Naive B cell (primary cell): ENCODE data around the gene MYOF. TPM values are rescaled to one million over a fixed set of nuclear protein-coding genes. Genes with fewer than 3 reads are reported as not detected.
A peak's percentile ranks its signal among the peaks of the same experiment; 100 is the strongest.
"Not testable (repeated sequence)": the region's sequence is repeated elsewhere in the genome, so short reads cannot be mapped to it uniquely, and the experiment has no call there.

ENCODE experiments used
- ATAC-seq, 2 donors: fragments of 150-1000 bp; cut with Tn5 transposase; 2 replicates each; pipeline ENCODE4 v1.10.0; 2021; ENCODE audit warnings: low read depth in 2 of 2, mild to moderate bottlenecking in 2 of 2, moderate library complexity in 2 of 2
- DNase-seq: peaks from one replicate; pipeline ENCODE4 v3.0.0; 2022
- H3K27ac Mint-ChIP-seq, 6 donors: one replicate each; pipeline ENCODE4 v1.8.0; 2020 to 2022; ENCODE audit warnings: mild to moderate bottlenecking in 6 of 6, mixed read lengths in 6 of 6, moderate library complexity in 5 of 6, inconsistent platforms in 2 of 6
- H3K27me3 Mint-ChIP-seq, 3 donors: one replicate each; pipeline ENCODE4 v1.8.0; 2021 to 2022; ENCODE audit warnings: mixed read lengths in 3 of 3, mild to moderate bottlenecking in 1 of 3
- H3K36me3 Mint-ChIP-seq, 2 donors: one replicate each; pipeline ENCODE4 v1.8.0; 2020 to 2022; ENCODE audit warnings: mixed read lengths in 2 of 2, inconsistent platforms in 1 of 2, mild to moderate bottlenecking in 1 of 2
- H3K4me1 Mint-ChIP-seq, 3 donors: one replicate each; pipeline ENCODE4 v1.8.0; 2020 to 2022; ENCODE audit warnings: mixed read lengths in 3 of 3, inconsistent platforms in 1 of 3, mild to moderate bottlenecking in 1 of 3, moderate library complexity in 1 of 3
- H3K4me3 Mint-ChIP-seq, 8 donors: one replicate each; pipeline ENCODE4 v1.8.0; 2020 to 2022; ENCODE audit warnings: mild to moderate bottlenecking in 8 of 8, mixed read lengths in 8 of 8, moderate library complexity in 8 of 8, inconsistent platforms in 2 of 8
- H3K9me3 Mint-ChIP-seq, 7 donors: one replicate each; pipeline ENCODE4 v1.8.0; 2020 to 2022; ENCODE audit warnings: mixed read lengths in 7 of 7, mild to moderate bottlenecking in 5 of 7, inconsistent platforms in 2 of 7, moderate library complexity in 1 of 7
- polyA plus RNA-seq, 6 donors: library from polyadenylated mRNA; unstranded; fragments of 300-500 nt; fragmentation: Illumina TruSeq; gene quantifications; one replicate each; pipeline ENCODE4 v1.2.3, GENCODE V29; 2021; ENCODE audit warnings: low read depth in 6 of 6

The MYOF gene
- polyA plus RNA-seq, 6 donors from 2014 or later, result 0.25 to 0.40 TPM; not detected in 4

DNA sequence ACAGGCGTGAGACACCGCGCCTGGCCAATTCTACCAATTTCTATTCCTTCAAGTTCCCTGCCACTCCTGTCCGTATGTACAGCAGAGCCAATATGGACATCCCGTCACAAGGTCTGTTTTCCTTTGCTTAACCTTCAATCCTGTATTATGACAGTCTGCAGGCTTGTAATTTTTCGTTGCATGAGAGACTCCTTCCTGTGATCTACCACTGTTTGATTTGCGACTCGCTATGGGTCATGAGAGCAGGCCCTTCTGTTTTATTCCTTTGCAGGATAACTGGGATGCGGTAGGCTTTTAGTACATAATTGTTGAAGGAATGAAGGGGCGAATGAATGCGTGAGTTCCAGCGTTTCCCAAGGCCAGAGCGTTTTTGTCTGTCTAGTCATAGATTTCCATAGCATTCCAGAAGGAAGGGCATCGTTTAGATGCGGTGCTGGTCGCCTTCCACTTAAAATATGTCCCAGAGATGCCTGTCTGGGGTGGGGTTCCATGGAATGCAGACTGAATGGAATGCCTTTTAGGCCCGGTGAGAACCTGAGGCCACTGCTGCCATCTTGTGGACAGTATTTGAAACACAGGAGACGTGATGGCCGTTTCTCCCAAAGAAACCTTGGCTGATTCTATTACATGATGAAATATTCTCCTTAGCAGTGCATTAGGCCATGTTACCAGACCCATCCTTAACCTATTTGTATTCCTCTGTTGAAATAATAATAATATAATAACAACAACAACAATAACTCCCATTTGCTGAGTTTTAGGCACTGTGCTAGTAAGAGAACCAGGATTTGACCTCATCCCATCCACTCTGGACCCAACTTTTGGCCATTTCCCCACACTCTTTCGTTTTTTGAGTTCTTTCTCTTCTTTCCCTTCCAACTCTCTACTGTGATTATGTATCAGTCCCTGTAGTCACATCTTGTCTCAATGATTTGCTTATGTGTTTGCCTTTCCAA is 193.2 kb downstream of the MYOF start:
- H3K9me3 Mint-ChIP-seq, result peaks cover 0 to 2% (median 0%) of the 10 kb centered on the region in 7 donors
- H3K4me1 Mint-ChIP-seq, result no peaks in the 10 kb centered on the region
- H3K36me3 Mint-ChIP-seq, result no peaks in the 10 kb centered on the region
- H3K27me3 Mint-ChIP-seq, result peaks cover 0 to 17% (median 0%) of the 10 kb centered on the region in 3 donors
- no peak for ATAC-seq
- H3K4me3 Mint-ChIP-seq, result no peak overlapping the region
- peak; percentile 27 for DNase-seq
- peak overlapping the region in 1 of 6 donors; percentile 30 for H3K27ac Mint-ChIP-seq

DNA sequence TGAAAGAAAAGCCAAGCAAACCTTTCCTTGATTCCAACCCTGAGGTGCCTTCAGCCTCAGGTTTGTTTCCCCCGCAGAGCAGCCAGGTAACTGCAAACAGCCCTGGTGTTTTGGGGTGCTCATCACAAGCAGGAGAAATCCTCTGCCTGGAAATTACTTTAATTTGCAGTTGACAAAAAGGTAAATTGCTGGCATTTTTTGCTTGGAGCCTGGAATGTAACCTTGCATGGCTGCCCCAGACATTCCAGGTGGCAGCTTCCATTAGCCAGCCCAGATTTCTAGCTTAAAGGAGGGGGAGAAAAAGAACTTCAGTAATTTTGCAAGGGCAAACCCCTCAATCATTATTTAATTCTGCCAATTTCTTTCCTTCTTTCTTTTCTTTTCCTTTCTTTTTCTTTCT is 194.4 kb downstream of the MYOF start:
- Mint-ChIP-seq H3K27me3 (peaks cover 0 to 17% (median 0%) of the 10 kb centered on the region in 3 donors), H3K9me3 (peaks cover 0 to 2% (median 0%) of the 10 kb centered on the region in 7 donors), H3K4me1 (peaks cover 4 to 7% (median 4%) of the 10 kb centered on the region in 3 donors), H3K27ac (no peak overlapping the region), H3K4me3 (no peak overlapping the region), H3K36me3 (no peaks in the 10 kb centered on the region)
- ATAC-seq (no peak), DNase-seq (no peak)

DNA sequence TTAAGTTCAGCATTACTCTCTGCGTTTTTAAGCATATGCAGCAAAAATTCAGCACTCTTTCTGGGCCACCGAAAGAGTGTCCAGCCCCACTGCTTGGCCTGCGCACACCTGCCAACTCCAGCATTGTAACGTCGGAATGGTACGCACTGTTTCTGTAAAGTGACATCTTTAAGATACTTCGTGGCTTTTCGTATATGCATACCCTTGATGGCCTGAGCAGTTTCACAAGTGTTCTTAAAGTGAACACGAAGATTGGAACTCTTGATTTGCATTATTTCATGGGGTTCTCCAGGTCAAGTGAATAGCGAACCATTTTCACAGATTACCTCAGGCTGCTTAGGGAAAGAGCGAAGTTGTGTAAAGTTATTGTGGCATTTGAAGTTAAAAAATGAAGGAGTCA is 197.9 kb downstream of the MYOF start:
- H3K9me3 Mint-ChIP-seq, H3K4me3 Mint-ChIP-seq, ATAC-seq, H3K4me1 Mint-ChIP-seq, H3K36me3 Mint-ChIP-seq, DNase-seq, H3K27me3 Mint-ChIP-seq: not testable (repeated sequence)
- peak overlapping the region in 1 of 6 donors; percentile 11 for H3K27ac Mint-ChIP-seq

DNA sequence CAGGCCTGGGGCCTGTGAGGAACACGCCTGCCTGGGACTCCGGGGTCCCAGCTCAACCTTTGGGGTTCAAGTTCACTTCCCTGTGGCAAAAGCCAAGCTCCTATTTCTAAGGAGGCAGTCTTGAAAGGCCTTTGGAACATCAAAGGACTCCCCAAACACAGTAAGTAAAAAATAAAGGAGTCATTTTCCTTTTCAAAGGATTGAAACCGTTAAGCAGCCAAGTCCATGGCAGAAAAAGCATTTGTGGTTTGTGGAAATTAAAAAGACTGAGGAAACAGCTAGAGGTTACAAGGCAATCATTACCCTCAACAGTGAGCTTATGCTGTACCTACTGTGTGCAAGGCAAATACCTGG is 200.8 kb downstream of the MYOF start:
- no peak for ATAC-seq

DNA sequence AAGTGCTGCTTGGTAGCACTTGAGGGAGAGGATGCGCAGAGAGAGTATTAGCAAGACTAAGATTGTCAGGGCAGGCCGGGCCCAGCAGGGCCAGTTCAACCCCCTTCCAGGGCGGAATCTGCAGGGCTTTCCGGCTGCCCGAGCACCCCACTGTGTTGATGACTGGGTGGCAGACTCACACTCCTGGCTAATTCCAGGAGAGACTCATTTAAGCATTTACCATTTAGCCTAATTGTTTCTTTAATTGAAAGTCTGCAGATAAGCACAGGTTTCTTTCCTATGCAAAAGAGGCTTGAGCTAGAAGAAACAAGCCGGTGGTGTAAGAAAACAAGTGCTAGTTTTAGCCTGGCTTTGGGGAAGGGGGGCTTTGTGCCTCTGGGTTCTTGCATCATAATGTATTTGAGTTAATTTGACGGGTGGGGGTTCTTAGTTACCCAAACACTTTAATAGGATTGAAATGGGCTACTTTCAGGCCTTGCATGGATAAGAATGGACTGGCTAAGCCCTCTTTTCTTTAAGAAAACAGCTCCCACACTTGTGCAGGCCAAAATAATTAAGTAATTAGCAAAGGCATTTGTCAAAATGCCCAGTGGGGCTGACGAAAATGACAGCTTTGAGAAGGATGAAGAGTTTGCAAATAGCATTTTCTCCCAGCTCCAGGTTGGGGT is 201.3 kb downstream of the MYOF start:
- Mint-ChIP-seq H3K27ac (no peak overlapping the region), H3K36me3 (no peaks in the 10 kb centered on the region), H3K4me1 (peaks cover 4 to 10% (median 7%) of the 10 kb centered on the region in 3 donors), H3K27me3 (no peaks in the 10 kb centered on the region), H3K4me3 (no peak overlapping the region), H3K9me3 (peaks cover 0 to 6% (median 1%) of the 10 kb centered on the region in 7 donors)
- no peak for DNase-seq
- ATAC-seq, result no peak

More for the DNA sequence above, 200.8 kb downstream of the MYOF start:
- Mint-ChIP-seq H3K27ac (no peak overlapping the region), H3K4me1 (peaks cover 4 to 7% (median 7%) of the 10 kb centered on the region in 3 donors), H3K36me3 (no peaks in the 10 kb centered on the region), H3K27me3 (no peaks in the 10 kb centered on the region), H3K9me3 (peaks cover 0 to 6% (median 1%) of the 10 kb centered on the region in 7 donors), H3K4me3 (no peak overlapping the region)
- no peak for DNase-seq

DNA sequence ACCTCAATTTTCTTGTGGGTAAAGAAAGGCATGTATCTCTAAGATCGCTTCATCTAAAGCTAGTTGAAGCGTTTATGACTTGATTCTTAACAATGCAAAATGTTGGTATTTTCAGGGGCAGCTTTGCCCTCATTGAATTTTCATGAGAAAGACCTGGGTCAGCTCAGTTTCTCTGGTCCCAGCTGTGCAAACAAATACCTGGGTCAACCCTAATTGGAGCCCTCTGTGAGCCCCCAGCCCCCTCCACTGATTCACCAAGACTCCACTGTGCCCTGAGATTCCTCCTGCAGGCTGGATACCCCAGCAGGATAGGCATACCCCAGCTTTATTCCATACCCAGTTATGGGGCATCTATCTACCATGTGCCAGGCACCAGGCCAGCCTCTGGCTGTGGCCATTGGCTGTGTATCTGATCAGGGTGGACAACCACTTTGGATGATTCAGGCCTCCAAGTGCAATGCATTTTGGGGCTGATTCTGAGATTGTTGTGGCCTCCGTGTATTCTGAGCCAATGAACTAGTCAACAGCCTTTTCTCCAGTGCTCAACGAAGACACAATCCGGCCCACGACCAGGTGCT is 201.9 kb downstream of the MYOF start:
- H3K36me3 Mint-ChIP-seq, result no peaks in the 10 kb centered on the region
- no peak overlapping the region for H3K27ac Mint-ChIP-seq
- ATAC-seq, result no peak

DNA sequence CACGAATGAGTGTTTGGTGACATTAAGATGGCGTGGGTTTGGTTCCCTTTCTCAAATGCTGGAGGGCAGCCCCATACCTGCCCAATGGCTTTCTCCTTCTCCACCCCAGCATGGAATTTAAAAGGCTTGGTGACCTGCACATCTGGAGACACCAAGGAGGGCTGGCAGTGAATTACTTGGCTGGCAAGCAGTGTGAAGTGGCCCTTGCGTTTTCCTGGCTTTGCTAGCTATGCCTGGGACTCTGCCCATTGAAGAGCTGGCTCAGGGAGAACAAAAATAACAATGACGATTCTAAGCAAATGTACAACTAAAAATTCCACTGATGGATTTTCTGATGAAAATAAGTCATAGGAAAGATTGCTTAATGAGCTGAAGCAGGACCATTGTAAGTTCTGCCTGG is 204.8 kb downstream of the MYOF start:
- Mint-ChIP-seq H3K27ac (no peak overlapping the region), H3K4me3 (no peak overlapping the region), H3K4me1 (peaks cover 0 to 15% (median 6%) of the 10 kb centered on the region in 3 donors), H3K27me3 (peaks cover 0 to 3% (median 0%) of the 10 kb centered on the region in 3 donors), H3K9me3 (peaks cover 0 to 6% (median 1%) of the 10 kb centered on the region in 7 donors), H3K36me3 (no peaks in the 10 kb centered on the region)
- ATAC-seq (no peak), DNase-seq (no peak)

More for the DNA sequence above, 201.9 kb downstream of the MYOF start:
- Mint-ChIP-seq H3K27me3 (no peaks in the 10 kb centered on the region), H3K4me3 (no peak overlapping the region), H3K4me1 (peaks cover 4 to 15% (median 11%) of the 10 kb centered on the region in 3 donors), H3K9me3 (peaks cover 0 to 6% (median 1%) of the 10 kb centered on the region in 7 donors)
- no peak for DNase-seq

DNA sequence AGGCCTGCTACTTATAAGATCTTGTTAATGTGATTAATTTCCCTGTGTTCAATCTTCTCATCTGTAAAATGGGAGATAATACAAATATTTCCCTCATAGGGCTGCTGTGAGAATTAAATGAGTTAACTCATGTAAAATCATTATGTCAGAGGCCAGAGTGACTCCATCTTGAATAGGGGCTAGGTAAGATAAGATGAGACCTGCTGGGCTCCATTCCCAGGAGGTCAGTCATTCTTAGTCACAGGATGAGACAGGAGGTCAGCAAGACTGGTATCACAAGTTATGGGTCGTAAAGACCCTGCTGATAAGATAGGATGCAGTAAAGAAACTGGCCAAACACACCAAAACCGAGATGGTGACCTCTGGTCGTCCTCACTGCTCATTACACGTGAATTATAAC is 207.7 kb downstream of the MYOF start:
- peaks cover 0 to 3% (median 0%) of the 10 kb centered on the region in 3 donors for H3K27me3 Mint-ChIP-seq
- peaks cover 0 to 15% (median 8%) of the 10 kb centered on the region in 3 donors for H3K4me1 Mint-ChIP-seq
- H3K36me3 Mint-ChIP-seq, result peaks cover 2 to 4% of the 10 kb centered on the region in 2 donors
- no peak overlapping the region for H3K27ac Mint-ChIP-seq
- H3K9me3 Mint-ChIP-seq, result peaks cover 0 to 11% (median 4%) of the 10 kb centered on the region in 7 donors
- DNase-seq, result no peak
- no peak overlapping the region for H3K4me3 Mint-ChIP-seq
- ATAC-seq, result no peak

DNA sequence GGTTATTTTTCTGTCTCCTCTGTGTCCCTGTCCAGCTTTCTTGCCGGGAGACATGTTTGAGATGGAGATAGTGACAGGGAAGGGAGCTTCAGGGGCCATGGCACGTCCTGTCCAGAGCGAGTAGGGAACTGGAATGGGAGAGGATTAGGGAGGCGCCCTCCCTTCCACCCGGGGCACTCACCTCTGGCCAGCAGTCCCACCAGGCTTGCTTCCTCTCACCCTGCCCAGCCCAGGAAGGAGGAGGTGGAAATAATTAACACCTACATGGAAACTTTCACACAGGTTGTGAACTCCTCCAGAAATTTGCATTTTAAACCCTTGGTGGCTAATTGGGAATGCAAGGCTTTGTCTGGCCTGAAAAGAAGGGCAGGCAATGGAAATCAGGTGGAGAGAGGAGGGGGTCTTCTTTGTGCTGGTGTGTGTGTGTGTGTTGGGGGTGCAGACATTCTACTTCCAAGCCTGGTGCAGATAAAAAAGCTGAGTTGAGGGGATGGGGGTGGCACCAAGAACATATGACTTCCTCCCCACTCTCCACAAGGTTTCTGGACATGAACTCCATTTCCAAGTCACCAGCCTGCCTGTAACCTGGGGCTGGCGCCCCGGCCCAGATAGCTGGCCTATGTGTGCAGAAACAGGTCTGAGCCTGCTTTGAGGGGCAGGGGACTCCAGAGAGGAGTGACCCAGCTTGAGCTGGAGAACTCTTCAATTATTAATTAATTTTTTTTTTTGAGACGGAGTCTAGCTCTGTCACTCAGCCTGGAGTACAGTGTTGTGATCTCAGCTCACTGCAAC is 209.1 kb downstream of the MYOF start:
- ATAC-seq (no peak), DNase-seq (no peak)
- H3K36me3 Mint-ChIP-seq, result peaks cover 5% of the 10 kb centered on the region in 2 donors
- peaks cover 0 to 22% (median 12%) of the 10 kb centered on the region in 3 donors for H3K4me1 Mint-ChIP-seq
- H3K4me3 Mint-ChIP-seq, result peak overlapping the region in 1 of 8 donors; percentile 52
- no peak overlapping the region for H3K27ac Mint-ChIP-seq
- peaks cover 0 to 15% (median 9%) of the 10 kb centered on the region in 7 donors for H3K9me3 Mint-ChIP-seq
- H3K27me3 Mint-ChIP-seq, result peaks cover 0 to 3% (median 0%) of the 10 kb centered on the region in 3 donors

DNA sequence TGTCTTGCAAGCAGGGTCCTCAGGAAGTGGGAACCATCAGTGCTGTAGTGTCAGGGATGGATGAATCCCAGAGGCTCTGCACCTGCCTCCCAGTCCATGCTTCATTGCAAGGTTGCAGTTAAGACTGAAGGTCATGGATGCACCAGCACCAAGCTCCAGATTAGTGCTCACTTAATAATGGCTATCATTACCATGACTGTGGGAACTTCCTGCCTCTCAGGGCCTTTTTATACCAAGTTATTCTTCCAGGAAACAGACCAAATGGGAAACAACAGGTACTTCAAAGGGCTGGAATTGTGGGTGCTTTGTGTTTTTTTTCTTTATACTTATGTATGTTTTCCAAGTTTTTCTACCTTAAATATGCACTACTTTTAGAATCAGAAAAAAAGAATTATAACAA is 210.8 kb downstream of the MYOF start:
- Mint-ChIP-seq H3K27ac (no peak overlapping the region), H3K9me3 (peaks cover 0 to 9% (median 5%) of the 10 kb centered on the region in 7 donors), H3K4me1 (peaks cover 0 to 34% (median 27%) of the 10 kb centered on the region in 3 donors), H3K4me3 (no peak overlapping the region), H3K36me3 (peaks cover 5% of the 10 kb centered on the region in 2 donors), H3K27me3 (peaks cover 0 to 3% (median 0%) of the 10 kb centered on the region in 3 donors)
- ATAC-seq (no peak), DNase-seq (no peak)

DNA sequence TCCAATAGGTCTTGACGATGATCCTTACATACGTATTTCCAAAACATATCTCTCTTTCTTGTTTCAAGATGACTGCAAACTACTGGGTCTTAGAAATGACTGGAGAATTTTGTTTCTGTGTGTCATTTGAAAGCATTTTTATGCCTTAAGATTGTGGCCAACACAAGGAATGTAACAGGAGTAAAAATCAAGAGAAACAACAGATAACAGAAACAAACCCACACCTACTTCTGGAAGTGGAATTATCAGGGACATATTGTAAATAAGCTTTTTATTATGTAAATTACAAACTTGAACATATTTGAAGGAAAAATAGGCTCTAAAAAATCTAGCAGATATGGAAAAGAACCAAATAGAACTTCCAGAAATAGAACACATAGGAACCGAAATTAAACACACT is 212.9 kb downstream of the MYOF start:
- ATAC-seq (no peak), DNase-seq (no peak)
- Mint-ChIP-seq H3K27me3 (peaks cover 0 to 2% (median 0%) of the 10 kb centered on the region in 3 donors), H3K36me3 (peaks cover 5% of the 10 kb centered on the region in 2 donors), H3K27ac (peak overlapping the region in 1 of 6 donors; percentile 56), H3K4me3 (no peak overlapping the region), H3K9me3 (peaks cover 0 to 9% (median 5%) of the 10 kb centered on the region in 7 donors), H3K4me1 (peaks cover 0 to 23% (median 21%) of the 10 kb centered on the region in 3 donors)

DNA sequence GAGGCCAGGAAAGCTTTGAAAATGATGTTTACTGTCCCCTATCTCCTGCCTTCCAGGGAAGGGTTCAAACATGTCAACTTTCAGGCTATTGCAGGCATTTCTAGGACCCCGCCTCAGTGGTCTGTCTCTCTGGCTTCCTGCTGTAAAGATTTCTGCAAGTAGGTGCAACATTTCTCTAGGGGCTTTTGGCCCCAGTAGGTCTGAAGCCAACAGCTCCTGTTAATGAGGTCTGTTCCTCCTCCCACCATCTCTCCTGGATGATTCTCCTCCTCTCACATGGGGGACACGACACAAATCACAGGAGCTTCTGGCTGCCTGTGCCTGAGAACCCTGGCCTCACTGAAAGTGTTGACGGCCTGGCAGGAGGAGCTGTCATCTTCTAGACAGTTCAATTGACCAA is 214.1 kb downstream of the MYOF start:
- Mint-ChIP-seq H3K27me3 (no peaks in the 10 kb centered on the region), H3K36me3 (peaks cover 5% of the 10 kb centered on the region in 2 donors), H3K4me1 (peaks cover 0 to 23% (median 21%) of the 10 kb centered on the region in 3 donors), H3K27ac (peak overlapping the region in 1 of 6 donors; percentile 73), H3K4me3 (no peak overlapping the region), H3K9me3 (peaks cover 0 to 9% (median 5%) of the 10 kb centered on the region in 7 donors)
- no peak for DNase-seq
- no peak for ATAC-seq
